GM10847 (cell line): Measurements from ENCODE around the gene MAGI2.

Experiments used
- POLR2A ChIP-seq: IDR thresholded peaks from 2 replicates; pipeline ENCODE4 v1.6.1; 2011; ENCODE audit not compliant: insufficient read length; ENCODE audit errors: extremely low read depth

The MAGI2 gene

DNA sequence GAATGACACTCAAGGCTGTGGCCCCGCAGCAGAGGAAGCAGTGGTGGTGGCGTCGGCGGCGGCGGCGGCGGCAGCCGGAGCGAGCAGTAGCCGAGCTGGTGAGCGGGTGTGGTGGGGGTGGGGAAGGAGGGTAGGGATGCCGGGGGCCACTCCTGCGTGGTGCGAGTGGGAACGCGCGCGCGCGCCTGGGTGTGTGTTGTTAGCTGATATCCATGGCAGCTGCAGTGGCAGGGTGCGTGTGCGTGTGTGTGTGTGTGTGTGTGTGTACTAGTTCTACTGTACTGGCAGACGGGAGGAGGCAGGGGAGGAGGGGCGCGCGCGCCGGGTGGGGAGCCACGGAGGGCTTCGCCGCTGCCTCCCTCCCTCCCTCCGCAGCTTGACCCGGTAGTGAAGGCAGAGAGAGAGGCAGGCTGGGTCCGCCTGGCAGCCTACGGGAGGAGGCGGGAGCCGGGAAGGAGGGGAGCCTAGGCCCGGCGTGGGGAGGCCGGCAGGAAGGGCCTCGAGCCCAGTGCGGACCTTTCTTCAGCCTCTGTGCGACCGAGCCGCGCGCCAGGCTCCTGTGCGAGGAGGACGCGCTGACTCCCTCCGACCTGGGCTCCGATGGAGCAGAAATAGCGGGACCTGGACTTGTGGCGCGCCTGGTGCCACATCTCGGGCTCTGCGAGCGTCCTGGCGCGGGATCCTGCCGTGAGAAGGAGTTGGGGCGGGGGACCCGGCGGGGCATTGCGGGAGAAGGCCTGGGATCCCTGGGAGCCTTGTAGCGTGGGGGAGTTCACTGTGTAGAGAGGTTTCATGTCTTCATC lies at the start of gene MAGI2:
MAGI2 (minus strand) TSS at position 110 of the 803 bp plus-strand sequence. CDS start 347 bp downstream, outside the sequence.
- TF ChIP-seq POLR2A: no peak

GRCh38 chr7:79502151-79502550 lies 48.7 kb upstream of the MAGI2 start:
- TF ChIP-seq POLR2A: no peak

DNA sequence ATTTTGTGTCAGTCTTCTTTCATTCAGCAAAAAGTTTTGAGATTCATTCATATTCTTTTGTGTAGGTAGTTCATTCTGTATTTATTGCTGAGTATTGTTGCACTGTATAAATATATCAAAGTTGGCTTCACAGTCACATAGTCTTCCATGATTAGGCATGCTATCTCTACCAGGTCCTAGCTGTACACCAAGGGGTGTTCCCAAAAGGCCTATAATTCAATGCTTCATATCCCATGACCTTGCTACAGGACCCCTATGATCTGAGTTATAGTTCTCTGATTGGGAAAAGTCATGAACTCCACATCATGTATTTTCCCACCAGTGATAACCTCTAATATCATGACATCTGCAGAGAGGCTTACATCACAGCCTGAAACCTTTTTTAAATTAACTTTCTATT lies 47.3 kb upstream of the MAGI2 start:
- TF ChIP-seq POLR2A: no peak

- TF ChIP-seq POLR2A: no peak
These were observed 44.3 kb upstream of the MAGI2 start for GRCh38 chr7:79497728-79498127.

DNA sequence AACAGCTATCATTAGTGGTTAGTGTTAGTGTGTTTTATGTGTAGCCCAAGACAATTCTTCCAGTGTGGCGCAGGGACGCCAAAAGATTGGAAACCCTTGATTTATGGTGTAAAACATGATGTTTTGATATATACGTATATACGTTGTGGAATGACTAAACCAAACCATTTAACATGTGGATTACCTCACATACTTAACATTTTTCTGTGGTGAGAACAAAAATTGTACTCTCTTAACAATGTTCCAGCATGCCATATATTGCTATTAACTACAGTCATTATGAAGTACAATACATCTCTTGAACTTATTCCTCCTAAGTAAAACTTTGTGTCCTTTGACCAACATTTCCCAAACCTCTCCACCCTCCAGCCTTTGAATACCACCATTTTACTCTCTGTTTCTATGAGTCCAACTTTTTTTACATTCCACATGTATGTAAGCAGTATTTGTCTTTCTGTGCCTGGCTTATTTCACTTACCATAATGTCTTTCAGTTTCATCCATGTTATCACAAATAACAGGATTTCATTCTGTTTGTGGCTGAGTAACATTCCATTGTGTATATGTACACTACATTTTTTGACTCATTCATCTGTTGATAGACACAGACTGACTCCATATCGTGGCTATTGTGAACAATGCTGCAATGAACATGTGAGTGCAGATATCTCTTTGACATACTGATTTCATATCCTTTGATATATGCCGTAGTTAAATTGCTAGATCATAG lies 42.2 kb upstream of the MAGI2 start:
- TF ChIP-seq POLR2A: no peak

DNA sequence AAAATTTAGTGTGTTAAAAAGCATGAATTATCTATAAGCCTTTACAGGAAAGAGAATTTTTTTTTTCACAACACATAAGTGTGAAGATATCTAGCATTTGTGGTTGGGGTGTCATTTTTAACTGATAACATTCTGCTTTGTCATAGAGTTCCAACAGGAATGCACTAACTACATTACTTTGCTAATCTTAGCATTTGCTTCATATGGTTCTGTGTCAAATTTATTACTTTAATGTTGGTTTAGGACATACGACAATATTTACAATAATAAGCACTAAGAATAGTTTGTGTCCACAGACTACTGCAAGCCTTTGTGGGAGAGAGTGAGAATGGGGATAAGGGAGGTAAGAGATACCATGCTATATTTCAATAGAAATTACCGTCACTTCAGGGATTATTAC lies 40.6 kb upstream of the MAGI2 start:
- no peak for TF ChIP-seq POLR2A

DNA sequence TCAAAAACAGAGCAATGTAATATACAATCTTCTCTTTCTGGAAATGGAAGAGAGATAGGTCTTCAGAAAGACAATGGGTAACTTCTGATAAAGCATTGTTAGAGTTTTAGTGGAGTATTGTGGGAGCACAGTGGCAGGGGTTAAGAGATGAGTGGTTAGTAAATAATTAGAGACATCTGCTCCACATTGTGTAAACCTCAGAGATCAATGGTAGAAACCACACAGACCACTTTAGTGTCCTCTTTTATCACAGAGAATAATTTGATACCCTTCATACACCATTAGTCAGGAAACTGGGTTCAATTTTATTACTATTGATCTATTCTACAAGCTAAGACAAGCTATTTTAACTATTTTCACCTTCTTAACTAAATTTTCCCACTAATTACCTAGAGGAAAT lies 35.9 kb upstream of the MAGI2 start:
- TF ChIP-seq POLR2A: no peak

GRCh38 chr7:79478386-79478785 lies 24.9 kb upstream of the MAGI2 start:
- TF ChIP-seq POLR2A: no peak

DNA sequence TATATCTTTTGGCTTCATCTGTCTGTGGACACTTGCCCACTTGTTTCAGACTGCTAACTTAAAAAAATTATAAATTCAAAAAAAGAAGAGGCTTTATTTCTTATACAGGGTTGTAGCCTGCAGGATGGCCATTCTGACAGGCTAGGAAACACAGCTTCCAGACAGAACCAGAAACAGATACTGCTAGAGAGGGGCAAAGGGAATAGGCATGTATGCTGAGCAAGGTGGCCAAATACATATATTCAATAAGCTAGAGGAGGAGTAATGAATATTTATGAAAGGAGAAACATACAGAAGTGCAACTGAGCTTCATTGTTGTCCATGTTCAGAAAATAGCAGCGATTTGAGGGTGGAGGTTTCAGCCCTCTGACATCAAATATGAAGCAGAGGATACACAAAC lies 22.0 kb upstream of the MAGI2 start:
- no peak for TF ChIP-seq POLR2A

DNA sequence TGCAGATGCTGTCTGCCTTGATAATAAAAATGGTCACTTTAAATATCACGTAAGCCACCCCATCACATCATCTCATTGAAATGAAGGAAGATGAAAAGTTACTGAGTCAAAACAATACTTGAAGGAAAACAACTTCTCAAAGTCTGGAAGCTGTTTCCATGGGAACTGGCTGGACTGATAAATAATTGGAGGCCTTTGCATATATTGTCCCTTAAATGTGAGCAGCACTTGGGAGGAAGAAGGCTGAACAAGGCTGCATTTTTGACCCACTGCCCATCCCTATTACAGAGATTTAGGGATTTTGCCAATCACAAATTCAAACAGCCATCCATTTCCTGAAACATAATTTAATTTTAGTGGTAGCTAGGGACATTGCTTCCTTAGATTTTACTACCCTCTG lies 18.2 kb upstream of the MAGI2 start:
- no peak for TF ChIP-seq POLR2A

GRCh38 chr7:79471283-79471682 lies 17.8 kb upstream of the MAGI2 start:
- TF ChIP-seq POLR2A: no peak

GRCh38 chr7:79465551-79465950 lies 12.1 kb upstream of the MAGI2 start:
- no peak for TF ChIP-seq POLR2A

DNA sequence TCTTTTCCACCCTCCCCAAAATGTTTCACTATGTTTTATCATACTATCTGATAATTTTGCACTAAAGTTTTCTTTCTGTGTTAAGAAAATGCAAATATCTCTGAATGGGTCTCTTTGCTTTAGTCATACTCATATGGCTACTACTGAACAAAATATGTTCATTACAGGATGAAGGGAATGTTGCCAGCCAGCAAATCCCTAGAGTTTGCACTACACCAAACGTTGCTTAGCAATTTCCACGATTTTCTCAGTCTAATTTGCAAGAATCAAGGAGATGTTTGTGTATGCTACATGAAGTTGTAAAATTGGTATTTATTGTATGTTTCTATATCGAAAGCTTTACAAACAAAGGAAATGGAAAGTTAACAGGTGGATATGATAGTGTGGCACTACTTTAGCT lies 10.6 kb upstream of the MAGI2 start:
- no peak for TF ChIP-seq POLR2A

GRCh38 chr7:79462390-79462789 lies 8.9 kb upstream of the MAGI2 start:
- TF ChIP-seq POLR2A: no peak

- TF ChIP-seq POLR2A: no peak
These were observed 8.2 kb upstream of the MAGI2 start for GRCh38 chr7:79461660-79462059.

DNA sequence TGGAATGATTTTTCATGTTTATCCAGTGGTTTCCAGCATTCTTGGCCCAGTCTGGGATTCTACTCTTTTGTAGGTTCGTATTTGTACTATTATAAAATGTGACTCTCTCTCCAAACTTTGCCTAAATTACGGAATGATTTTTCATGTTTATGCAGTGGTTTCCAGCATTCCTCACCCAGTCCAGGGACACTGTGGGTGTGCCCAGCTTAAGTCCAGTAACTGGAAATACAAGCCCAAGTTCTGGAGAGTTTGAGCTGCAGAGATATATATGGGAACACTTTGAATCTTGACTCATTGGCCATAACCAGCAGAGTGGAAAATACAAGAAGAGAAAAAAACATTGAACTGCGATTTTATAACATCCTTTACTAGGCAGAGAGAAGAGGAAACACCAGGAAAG lies 5.9 kb upstream of the MAGI2 start:
- TF ChIP-seq POLR2A: no peak
